HG03066 (cell line): ENCODE data around the gene COL12A1.

ENCODE experiments used
- ATAC-seq: cut with Tn5 transposase; IDR thresholded peaks from one replicate; pipeline ENCODE4 v1.9.1; 2021; ENCODE audit warnings: low read depth; ENCODE audit not compliant: unreplicated experiment

Gene COL12A1

DNA sequence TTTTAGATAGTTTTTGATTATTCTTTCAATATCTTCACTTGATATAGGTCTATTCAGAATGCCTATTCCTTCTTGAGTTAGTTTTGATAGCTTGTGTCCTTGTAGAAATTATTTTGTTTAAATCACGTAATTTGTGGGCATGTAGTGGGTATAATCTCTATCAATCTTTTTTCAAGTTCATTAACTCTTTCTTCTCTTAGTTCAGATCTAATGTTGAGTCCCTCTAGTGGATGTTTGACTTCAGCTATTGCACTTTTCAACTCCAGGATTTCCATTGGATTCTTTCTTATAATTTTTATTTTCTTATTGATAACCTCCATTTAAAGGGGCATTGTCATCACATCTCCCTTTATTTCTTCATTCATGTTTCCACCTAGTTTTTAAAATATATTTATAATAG, 135.6 kb downstream of the COL12A1 start:
- no peak for ATAC-seq

DNA sequence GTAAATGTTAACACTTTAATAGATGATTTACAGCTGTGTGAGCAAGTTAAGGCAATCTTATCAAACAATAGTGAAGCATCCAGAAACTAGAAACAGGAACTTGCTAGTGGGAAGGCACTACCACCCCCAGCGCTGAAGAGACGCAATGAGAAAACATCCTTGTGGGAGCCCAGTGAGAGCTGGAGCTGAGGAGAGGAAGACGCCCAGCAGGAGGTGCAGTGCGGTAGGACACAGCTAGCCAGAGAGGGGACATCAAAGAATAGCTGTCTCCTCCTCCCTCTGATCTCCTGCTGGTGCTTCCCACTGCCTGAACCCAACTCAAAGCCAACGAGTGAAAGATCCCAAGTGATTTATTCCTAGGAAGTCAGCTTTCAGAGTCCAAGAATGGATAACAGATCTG, 140.3 kb downstream of the COL12A1 start:
- ATAC-seq = no peak

DNA sequence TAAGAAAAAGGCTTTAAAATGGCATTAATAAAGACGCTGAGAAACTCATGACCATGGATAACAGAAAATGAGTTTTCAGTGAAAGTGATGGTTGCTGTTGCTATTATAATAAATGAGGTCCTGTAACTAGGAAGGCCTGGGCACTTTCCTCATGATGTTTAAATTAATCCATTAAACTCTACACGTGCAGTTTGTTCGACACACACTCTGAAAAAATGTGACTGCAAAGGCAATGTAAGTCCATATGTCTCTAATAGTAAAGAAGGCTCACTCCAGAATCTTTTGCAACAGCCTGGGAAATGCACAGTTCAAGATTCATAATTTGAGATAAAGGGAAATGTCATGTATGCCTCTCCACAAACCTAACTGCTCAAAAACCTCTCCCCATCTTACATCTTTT, 153.4 kb downstream of the COL12A1 start:
- no peak for ATAC-seq

DNA sequence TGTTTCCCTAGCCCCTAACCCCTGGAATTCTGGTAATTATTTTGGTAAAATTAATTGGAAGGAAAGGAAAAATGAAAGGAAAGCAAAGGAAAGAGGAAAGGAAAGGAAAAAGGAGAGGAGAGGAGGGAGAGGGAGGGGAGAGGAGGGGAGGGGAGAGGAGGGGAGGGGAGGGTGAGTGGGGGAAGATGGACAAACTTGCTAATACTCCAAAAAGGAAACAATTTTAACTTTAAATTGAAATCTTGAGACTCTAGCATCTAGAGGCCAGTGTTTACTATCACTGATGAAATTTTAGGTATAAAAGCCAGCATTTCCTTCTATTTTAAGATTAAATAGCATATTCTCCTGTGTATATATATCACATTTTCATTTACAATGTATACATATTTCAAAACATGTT, 156.5 kb downstream of the COL12A1 start:
- no peak for ATAC-seq

DNA sequence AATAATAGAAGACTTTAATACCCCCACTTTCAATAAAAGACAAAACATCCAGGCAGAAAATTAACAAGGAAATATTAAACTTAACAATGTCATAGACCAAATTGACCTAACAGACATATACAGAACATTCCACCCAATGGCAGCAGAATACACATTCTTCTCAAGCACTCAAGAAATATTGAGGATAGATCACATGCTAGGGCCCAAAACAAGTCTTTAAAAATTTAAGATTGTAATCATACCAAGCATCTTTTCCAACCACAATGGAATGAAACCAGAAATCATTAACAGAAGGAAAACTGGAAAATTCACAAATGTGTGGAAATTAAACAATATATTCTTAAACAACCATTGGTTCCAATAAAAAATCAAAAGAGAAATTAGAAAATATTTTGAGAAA, 161.0 kb downstream of the COL12A1 start:
- no peak for ATAC-seq

DNA sequence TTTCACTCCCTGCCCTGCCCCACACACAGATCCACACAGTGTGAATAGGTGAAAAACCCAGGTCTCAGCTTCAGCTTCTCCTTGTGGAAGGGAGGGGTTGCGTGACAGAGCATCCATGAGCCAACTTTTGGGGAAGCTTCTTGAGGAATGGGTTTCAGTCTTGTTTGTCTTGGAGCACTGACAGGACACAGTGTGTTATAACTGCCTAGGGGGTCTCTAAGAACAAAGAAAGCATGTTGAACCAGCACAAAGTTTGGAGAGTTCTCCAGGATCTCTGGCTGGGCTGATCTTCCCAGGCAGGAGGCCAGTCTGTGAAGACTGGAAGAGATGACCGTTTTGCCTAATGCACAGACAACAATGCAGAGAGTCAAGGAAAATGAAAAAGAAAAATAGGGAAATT, 164.5 kb downstream of the COL12A1 start:
- ATAC-seq = no peak
